Lung (tissue), 12 donors: ENCODE results near the gene SPNS1. TPM values are rescaled to one million over a fixed set of nuclear protein-coding genes. Genes with fewer than 3 reads are reported as not detected.

Experiments
- ATAC-seq: fragments of 200-7000 bp; cut with Tn5 transposase; one replicate; pipeline ENCODE4 v1.9.1; 2020; ENCODE audit warnings: moderate number of reproducible peaks; ENCODE audit not compliant: insufficient read depth, low FRiP score
- DNase-seq, 3 donors: peaks; one replicate each; pipeline ENCODE4 v3.0.0-alpha.2; 2013 to 2017
- H3K27ac ChIP-seq, 2 donors: one replicate each; pipeline ENCODE4 v1.5.1; 2013; ENCODE audit warnings: mild to moderate bottlenecking in 2 of 2, moderate library complexity in 2 of 2, control low read depth in 1 of 2, inconsistent platforms in 1 of 2, low read depth in 1 of 2, low read length in 1 of 2
- H3K27me3 ChIP-seq, 3 donors: one replicate each; pipeline ENCODE4 v1.5.1; 2013; ENCODE audit warnings: low read length in 2 of 3; ENCODE audit not compliant: control insufficient read depth in 3 of 3, insufficient read depth in 3 of 3
- H3K36me3 ChIP-seq, 4 donors: one replicate each; pipeline ENCODE4 v1.5.1; 2013; ENCODE audit warnings: low read length in 4 of 4, mild to moderate bottlenecking in 1 of 4, moderate library complexity in 1 of 4; ENCODE audit not compliant: control insufficient read depth in 4 of 4, insufficient read depth in 4 of 4
- H3K4me1 ChIP-seq, 5 donors: one replicate each; pipeline ENCODE4 v1.5.1; 2013; ENCODE audit warnings: low read length in 5 of 5, mild to moderate bottlenecking in 2 of 5, moderate library complexity in 1 of 5; ENCODE audit not compliant: control insufficient read depth in 5 of 5, insufficient read depth in 5 of 5
- H3K4me3 ChIP-seq: one replicate; pipeline ENCODE4 v1.5.1; 2013; ENCODE audit warnings: mild to moderate bottlenecking, control low read depth, moderate library complexity
- H3K9ac ChIP-seq, 2 donors: one replicate each; pipeline ENCODE4 v1.5.1; 2013; ENCODE audit warnings: low read length in 2 of 2, control low read depth in 1 of 2; ENCODE audit not compliant: insufficient read depth in 1 of 2
- H3K9me3 ChIP-seq, 4 donors: one replicate each; pipeline ENCODE4 v1.5.1; 2013; ENCODE audit warnings: low read length in 3 of 4, mild to moderate bottlenecking in 1 of 4, moderate library complexity in 1 of 4; ENCODE audit not compliant: control insufficient read depth in 4 of 4, insufficient read depth in 3 of 4
- CTCF ChIP-seq: IDR thresholded peaks from 2 replicates; pipeline ENCODE4 v1.5.1; 2012; ENCODE audit warnings: mild to moderate bottlenecking; ENCODE audit errors: control extremely low read depth, extremely low read depth
- WGBS, 2 donors: extraction: QIAGEN DNeasy Blood & Tissue Kit; methylation state at CpG; one replicate each; pipeline ENCODE4 v1.1.7; 2013; 5-methylcytosine and 5-hydroxymethylcytosine counted together
- polyA plus RNA-seq, 2 donors: library from polyadenylated mRNA; stranded (reverse); fragments of 200-250 nt; gene quantifications; one replicate each; pipeline ENCODE4 v1.2.1, GENCODE V29; 2013
- total RNA-seq, 2 donors: library from RNA; depleted of rRNA in 1 of 2; stranded (reverse); fragments of >200 nt in 1 of 2; gene quantifications; one replicate each; pipeline ENCODE4 v1.2.1, GENCODE V29; 2014 to 2021
- donor health status: control.
- donor health status: control.
- donor health status: Bipolar disorder and iron deficiency.
- donor health status: healthy.
- donor health status: DM: yes; HTN: yes; CAD: no.

Gene SPNS1
- total and polyA plus RNA-seq, 4 donors, result 26.0 to 71.5 (median 58.7) TPM

- Histone ChIP-seq H3K4me1 (no peaks in the 10 kb centered on the region), H3K9ac (no peak overlapping the region), H3K27me3 (no peaks in the 10 kb centered on the region), H3K4me3 (no peak overlapping the region), H3K9me3 (peaks cover 0 to 2% (median under 1%) of the 10 kb centered on the region in 4 donors), H3K27ac (no peak overlapping the region), H3K36me3 (peaks cover 0 to 24% (median 9%) of the 10 kb centered on the region in 4 donors)
- 73 to 77% methylated on average over 8 of the region's 8 CpGs for WGBS, 2 donors
- TF ChIP-seq CTCF, result no peak
- DNase-seq (no peak), ATAC-seq (no peak)
Observed at GRCh38 chr16:28991687-28992086, 17.1 kb downstream of the SPNS1 start.

GRCh38 chr16:28992496-28992895, 17.9 kb downstream of the SPNS1 start:
- ATAC-seq, result no peak
- H3K4me3 ChIP-seq, result no peak overlapping the region
- H3K9me3 ChIP-seq, result no peaks in the 10 kb centered on the region
- no peaks in the 10 kb centered on the region for H3K4me1 ChIP-seq
- H3K27ac ChIP-seq, result no peak overlapping the region
- DNase-seq, result no peak
- H3K9ac ChIP-seq, result no peak overlapping the region
- peaks cover 0 to 21% (median 1%) of the 10 kb centered on the region in 4 donors for H3K36me3 ChIP-seq
- 94 to 95% methylated on average over 10 of the region's 10 CpGs for WGBS, 2 donors
- TF ChIP-seq CTCF, result no peak
- H3K27me3 ChIP-seq, result no peaks in the 10 kb centered on the region

GRCh38 chr16:28998837-28999236, 24.3 kb downstream of the SPNS1 start:
- Histone ChIP-seq H3K9me3 (no peaks in the 10 kb centered on the region), H3K27me3 (no peaks in the 10 kb centered on the region), H3K9ac (no peak overlapping the region), H3K27ac (no peak overlapping the region), H3K4me3 (no peak overlapping the region), H3K4me1 (no peaks in the 10 kb centered on the region), H3K36me3 (no peaks in the 10 kb centered on the region)
- WGBS, 2 donors, result 79 to 89% methylated on average over 3 of the region's 3 CpGs
- TF ChIP-seq CTCF, result no peak
- DNase-seq (no peak), ATAC-seq (no peak)

- Histone ChIP-seq H3K36me3 (no peaks in the 10 kb centered on the region), H3K27me3 (no peaks in the 10 kb centered on the region), H3K9me3 (no peaks in the 10 kb centered on the region), H3K4me3 (no peak overlapping the region), H3K9ac (no peak overlapping the region), H3K4me1 (no peaks in the 10 kb centered on the region), H3K27ac (no peak overlapping the region)
- no peak for TF ChIP-seq CTCF
- DNase-seq, result no peak
- WGBS, 2 donors, result 64 to 66% methylated on average over 4 of the region's 4 CpGs
- no peak for ATAC-seq
Observed at GRCh38 chr16:28999577-28999976, 25.0 kb downstream of the SPNS1 start.
